K562 (cell line): ENCODE measurements around the gene OR11L1. TPM values are rescaled to one million over a fixed set of nuclear protein-coding genes. Genes with fewer than 3 reads are reported as not detected.

Experiments used
- CSDE1 ChIP-seq, 2 experiments: fragments of 450-650 bp; IDR thresholded peaks; 2 replicates each; pipeline ENCODE4 v1.6.1; 2016; ENCODE audit warnings: mild to moderate bottlenecking in 1 of 2
- DDX20 ChIP-seq: fragments of 450-650 bp; IDR thresholded peaks from 2 replicates; pipeline ENCODE4 v1.6.1; 2016; ENCODE audit warnings: missing genetic modification characterization, low read depth, mild to moderate bottlenecking, missing compliant biosample characterization, moderate library complexity
- ELF2 ChIP-seq: fragments of 250-450 bp; sonication (Bioruptor Pico); IDR thresholded peaks from 2 replicates; pipeline ENCODE4 v1.5.0; 2021; ENCODE audit warnings: mild to moderate bottlenecking
- EP300 ChIP-seq: IDR thresholded peaks from 2 replicates; pipeline ENCODE4 v1.6.1; 2012; ENCODE audit warnings: low read length, improper control_type of control experiment
- HEY1 ChIP-seq: fragments of 250-450 bp; sonication (Bioruptor Pico); IDR thresholded peaks from 2 replicates; pipeline ENCODE4 v1.5.0; 2020; ENCODE audit warnings: mild to moderate bottlenecking, moderate library complexity, borderline replicate concordance
- MTA2 ChIP-seq: fragments of 450-650 bp; IDR thresholded peaks from 2 replicates; pipeline ENCODE4 v1.6.1; 2016; ENCODE audit warnings: low read depth
- RBM15 ChIP-seq: fragments of 200-400 bp; formaldehyde crosslinking; IDR thresholded peaks from 2 replicates; pipeline ENCODE4 v1.6.1; 2018; ENCODE audit warnings: mild to moderate bottlenecking, low read length, moderate library complexity; ENCODE audit not compliant: insufficient read depth
- RBM25 ChIP-seq: fragments of 200-400 bp; formaldehyde crosslinking; IDR thresholded peaks from 2 replicates; pipeline ENCODE4 v1.6.1; 2018; ENCODE audit warnings: low read length, low read depth, moderate library complexity; ENCODE audit not compliant: severe bottlenecking
- TAF1 ChIP-seq: IDR thresholded peaks from 2 replicates; pipeline ENCODE4 v1.6.1; 2011; ENCODE audit warnings: mild to moderate bottlenecking, low read length, moderate library complexity; ENCODE audit not compliant: insufficient read depth, control insufficient read depth, severe bottlenecking; ENCODE audit errors: extremely low read depth
- TCFL5 ChIP-seq: fragments of 250-450 bp; sonication (Bioruptor Pico); conservative IDR thresholded peaks from 2 replicates; pipeline ENCODE4 v1.6.1; 2021; ENCODE audit warnings: mild to moderate bottlenecking, moderate library complexity, matching md5 sums
- ZNF75A ChIP-seq: fragments of 450-650 bp; formaldehyde crosslinking; IDR thresholded peaks from 2 replicates; pipeline ENCODE4 v1.4.0; 2020; ENCODE audit warnings: mild to moderate bottlenecking
- polyA plus RNA-seq, 8 experiments: library from polyadenylated mRNA; depleted of rRNA in 4 of 8; stranded (reverse) in 5 of 8; unstranded in 3 of 8; fragments of >200 nt; fragmentation: Nextera tagmentation in 2 of 8; fragmentation: Illumina TruSeq in 1 of 8; extraction: Ambion mirVana in 2 of 8; extraction: Trizol in 1 of 8; gene quantifications; 2 replicates each; pipeline versions ENCODE4 v1.2.1 to v1.2.3, GENCODE V29; 2011 to 2014; ENCODE audit warnings: inconsistent platforms in 1 of 8, missing spikeins in 1 of 8
- total RNA-seq, 7 experiments: library from RNA; depleted of rRNA in 6 of 7; stranded (reverse); fragments of >200 nt in 6 of 7; fragmentation: Illumina TruSeq in 2 of 7; extraction: Trizol in 2 of 7; gene quantifications; 2 replicates each; pipeline versions ENCODE4 v1.2.1 to v1.2.3, GENCODE V29; 2011 to 2021; ENCODE audit warnings: low replicate concordance in 1 of 7
- TF ChIP-seq, protein P1 (sequence below), 2 experiments: fragments of 450-650 bp; formaldehyde crosslinking in 1 of 2; IDR thresholded peaks; 2 replicates each; pipeline versions ENCODE4 v1.4.0 to v1.6.1; 2014 to 2020; ENCODE audit warnings: mild to moderate bottlenecking in 2 of 2, borderline replicate concordance in 1 of 2, low read depth in 1 of 2
- TF ChIP-seq, protein P2 (sequence below): fragments of 250-450 bp; sonication (Bioruptor Pico); IDR thresholded peaks from 2 replicates; pipeline ENCODE4 v1.8.0; 2021; ENCODE audit warnings: moderate library complexity, mild to moderate bottlenecking, inconsistent platforms
- TF ChIP-seq, protein P3 (sequence below): fragments of 450-650 bp; IDR thresholded peaks from 2 replicates; pipeline ENCODE4 v1.6.1; 2018; ENCODE audit warnings: mild to moderate bottlenecking, low read depth; ENCODE audit not compliant: partially characterized antibody
- TF ChIP-seq, protein P4 (sequence below): fragments of 250-450 bp; sonication (Bioruptor Pico); IDR thresholded peaks from 2 replicates; pipeline ENCODE4 v1.8.0; 2021; ENCODE audit warnings: moderate library complexity, mild to moderate bottlenecking, inconsistent platforms

Gene OR11L1
- total and polyA plus RNA-seq, 9 of the 15 experiments (the other 6 are each of a cell fraction or from before 2014, with no cell fraction given), result not detected

DNA sequence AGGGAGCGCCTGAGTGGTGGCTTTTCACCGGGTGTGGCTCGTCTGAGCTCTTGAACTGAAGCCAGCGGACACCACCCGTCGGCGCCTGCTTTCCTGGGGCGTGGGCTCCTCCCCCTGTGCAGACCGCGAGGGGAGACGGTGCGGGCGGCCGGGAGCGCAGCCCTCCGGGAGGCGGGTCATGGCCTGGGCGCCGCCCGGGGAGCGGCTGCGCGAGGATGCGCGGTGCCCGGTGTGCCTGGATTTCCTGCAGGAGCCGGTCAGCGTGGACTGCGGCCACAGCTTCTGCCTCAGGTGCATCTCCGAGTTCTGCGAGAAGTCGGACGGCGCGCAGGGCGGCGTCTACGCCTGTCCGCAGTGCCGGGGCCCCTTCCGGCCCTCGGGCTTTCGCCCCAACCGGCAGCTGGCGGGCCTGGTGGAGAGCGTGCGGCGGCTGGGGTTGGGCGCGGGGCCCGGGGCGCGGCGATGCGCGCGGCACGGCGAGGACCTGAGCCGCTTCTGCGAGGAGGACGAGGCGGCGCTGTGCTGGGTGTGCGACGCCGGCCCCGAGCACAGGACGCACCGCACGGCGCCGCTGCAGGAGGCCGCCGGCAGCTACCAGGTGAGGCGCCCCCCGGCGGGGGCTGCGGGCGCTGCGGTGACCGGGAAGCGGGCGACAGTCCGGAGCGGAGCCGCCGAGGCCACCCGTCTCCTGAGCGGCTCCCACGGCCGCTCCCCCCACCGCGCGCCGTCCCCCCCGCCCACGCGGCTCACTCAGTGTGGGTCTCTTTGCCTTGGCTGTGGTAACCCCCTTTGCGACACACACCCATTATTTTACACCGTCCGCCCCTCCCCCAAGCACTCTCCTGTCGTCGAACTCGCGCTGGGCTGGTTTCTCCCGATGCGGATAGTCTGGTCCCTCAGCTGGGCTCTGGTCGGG is 15.6 kb upstream of the OR11L1 start, which contains the start of gene TRIM58 (continued):
- TF ChIP-seq MTA2 (no peak), EP300 (peak; percentile 57), DDX20 (no peak), ZNF75A (CRISPR knock-in tag) (no peak), RBM15 (no peak), HEY1 (CRISPR knock-in tag) (no peak), TCFL5 (CRISPR knock-in tag) (no peak), CSDE1 (IDR thresholded peaks at IDR 0.05) (no peak), RBM25 (peak; percentile 55), TAF1 (peak; percentile 74), ELF2 (no peak)
- TF ChIP-seq, protein P1, sequence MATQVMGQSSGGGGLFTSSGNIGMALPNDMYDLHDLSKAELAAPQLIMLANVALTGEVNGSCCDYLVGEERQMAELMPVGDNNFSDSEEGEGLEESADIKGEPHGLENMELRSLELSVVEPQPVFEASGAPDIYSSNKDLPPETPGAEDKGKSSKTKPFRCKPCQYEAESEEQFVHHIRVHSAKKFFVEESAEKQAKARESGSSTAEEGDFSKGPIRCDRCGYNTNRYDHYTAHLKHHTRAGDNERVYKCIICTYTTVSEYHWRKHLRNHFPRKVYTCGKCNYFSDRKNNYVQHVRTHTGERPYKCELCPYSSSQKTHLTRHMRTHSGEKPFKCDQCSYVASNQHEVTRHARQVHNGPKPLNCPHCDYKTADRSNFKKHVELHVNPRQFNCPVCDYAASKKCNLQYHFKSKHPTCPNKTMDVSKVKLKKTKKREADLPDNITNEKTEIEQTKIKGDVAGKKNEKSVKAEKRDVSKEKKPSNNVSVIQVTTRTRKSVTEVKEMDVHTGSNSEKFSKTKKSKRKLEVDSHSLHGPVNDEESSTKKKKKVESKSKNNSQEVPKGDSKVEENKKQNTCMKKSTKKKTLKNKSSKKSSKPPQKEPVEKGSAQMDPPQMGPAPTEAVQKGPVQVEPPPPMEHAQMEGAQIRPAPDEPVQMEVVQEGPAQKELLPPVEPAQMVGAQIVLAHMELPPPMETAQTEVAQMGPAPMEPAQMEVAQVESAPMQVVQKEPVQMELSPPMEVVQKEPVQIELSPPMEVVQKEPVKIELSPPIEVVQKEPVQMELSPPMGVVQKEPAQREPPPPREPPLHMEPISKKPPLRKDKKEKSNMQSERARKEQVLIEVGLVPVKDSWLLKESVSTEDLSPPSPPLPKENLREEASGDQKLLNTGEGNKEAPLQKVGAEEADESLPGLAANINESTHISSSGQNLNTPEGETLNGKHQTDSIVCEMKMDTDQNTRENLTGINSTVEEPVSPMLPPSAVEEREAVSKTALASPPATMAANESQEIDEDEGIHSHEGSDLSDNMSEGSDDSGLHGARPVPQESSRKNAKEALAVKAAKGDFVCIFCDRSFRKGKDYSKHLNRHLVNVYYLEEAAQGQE (IDR thresholded peaks at IDR 0.05; ENCODE audit: borderline replicate concordance), result peak; percentile 29
- TF ChIP-seq, protein P1 (CRISPR knock-in tag; IDR thresholded peaks at IDR 0.05; ENCODE audit: low read depth), result peak; percentile 66; the same call in 1 of the 2 replicates
- TF ChIP-seq, protein P2, sequence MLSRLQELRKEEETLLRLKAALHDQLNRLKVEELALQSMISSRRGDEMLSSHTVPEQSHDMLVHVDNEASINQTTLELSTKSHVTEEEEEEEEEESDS (CRISPR knock-in tag), result no peak
- TF ChIP-seq, protein P3, sequence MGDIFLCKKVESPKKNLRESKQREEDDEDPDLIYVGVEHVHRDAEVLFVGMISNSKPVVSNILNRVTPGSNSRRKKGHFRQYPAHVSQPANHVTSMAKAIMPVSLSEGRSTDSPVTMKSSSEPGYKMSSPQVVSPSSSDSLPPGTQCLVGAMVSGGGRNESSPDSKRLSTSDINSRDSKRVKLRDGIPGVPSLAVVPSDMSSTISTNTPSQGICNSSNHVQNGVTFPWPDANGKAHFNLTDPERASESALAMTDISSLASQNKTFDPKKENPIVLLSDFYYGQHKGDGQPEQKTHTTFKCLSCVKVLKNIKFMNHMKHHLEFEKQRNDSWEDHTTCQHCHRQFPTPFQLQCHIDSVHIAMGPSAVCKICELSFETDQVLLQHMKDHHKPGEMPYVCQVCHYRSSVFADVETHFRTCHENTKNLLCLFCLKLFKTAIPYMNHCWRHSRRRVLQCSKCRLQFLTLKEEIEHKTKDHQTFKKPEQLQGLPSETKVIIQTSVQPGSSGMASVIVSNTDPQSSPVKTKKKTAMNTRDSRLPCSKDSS, result no peak
- TF ChIP-seq, protein P4, sequence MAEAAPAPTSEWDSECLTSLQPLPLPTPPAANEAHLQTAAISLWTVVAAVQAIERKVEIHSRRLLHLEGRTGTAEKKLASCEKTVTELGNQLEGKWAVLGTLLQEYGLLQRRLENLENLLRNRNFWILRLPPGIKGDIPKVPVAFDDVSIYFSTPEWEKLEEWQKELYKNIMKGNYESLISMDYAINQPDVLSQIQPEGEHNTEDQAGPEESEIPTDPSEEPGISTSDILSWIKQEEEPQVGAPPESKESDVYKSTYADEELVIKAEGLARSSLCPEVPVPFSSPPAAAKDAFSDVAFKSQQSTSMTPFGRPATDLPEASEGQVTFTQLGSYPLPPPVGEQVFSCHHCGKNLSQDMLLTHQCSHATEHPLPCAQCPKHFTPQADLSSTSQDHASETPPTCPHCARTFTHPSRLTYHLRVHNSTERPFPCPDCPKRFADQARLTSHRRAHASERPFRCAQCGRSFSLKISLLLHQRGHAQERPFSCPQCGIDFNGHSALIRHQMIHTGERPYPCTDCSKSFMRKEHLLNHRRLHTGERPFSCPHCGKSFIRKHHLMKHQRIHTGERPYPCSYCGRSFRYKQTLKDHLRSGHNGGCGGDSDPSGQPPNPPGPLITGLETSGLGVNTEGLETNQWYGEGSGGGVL (CRISPR knock-in tag), result no peak
